DMS 273 (cell line): ENCODE results near the gene INTS6.

Experiments used
- DNase-seq: peaks from one replicate; lab custom pipeline; 2025; ENCODE audit not compliant: unreplicated experiment; lab: John Stamatoyannopoulos, UW

INTS6 gene

DNA sequence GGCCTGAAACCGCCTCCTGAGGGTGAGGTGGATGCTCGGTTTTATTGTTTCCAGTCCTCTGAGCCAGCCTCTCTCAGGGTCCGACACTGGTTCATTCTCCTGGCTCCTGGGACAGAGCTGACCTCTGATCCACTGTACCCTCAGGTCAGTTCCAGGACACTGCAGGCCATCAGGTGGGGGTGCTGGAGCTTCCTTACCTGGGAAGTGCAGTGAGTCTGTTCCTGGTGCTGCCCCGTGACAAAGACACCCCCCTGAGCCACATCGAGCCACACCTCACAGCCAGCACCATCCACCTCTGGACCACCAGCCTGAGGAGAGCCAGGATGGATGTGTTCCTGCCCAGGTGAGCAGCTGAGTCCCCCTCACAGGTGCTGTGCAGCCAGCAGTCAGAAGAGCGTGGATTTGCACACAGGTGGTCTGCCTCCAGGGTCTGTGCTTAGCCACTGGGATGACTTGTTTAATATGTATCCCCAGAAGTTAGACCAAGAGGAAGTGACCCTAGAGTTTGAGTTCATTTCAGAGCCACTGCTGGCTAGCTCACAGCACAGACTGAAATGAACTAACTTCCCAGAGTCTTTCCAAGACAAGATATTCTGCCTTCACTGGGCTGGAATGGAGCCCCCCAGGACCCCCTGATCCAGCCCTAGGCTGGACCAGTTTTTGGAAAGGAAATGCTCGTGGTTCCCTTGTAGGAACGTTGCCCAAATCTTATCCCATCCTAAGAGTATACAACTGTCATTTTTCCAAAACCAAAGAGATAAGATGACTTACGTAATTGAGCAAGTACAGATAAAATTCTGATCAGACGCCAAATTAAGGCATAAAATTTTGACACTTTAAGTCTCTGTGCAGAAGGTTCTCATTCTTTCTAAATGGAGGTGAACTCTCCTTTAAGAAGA lies 104.5 kb downstream of the INTS6 start:
- no peak for DNase-seq

DNA sequence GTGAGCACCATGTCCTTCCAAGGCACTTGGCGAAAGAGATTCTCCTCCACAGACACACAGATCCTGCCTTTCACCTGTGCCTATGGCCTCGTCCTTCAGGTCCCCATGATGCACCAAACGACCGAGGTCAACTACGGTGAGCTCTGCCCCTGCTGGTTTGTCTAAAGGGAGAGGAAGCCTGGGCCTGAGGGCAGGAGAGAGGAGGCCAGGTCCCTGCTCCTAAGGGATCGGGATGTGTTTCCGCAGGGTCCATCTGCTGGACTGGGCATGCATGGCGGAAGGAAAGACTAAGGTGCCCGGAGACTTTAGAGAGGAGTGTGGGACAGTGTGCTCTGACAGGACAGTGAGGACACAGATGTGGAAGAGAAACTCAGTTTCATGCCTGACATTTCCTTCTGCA lies 105.7 kb downstream of the INTS6 start:
- DNase-seq: no peak

DNA sequence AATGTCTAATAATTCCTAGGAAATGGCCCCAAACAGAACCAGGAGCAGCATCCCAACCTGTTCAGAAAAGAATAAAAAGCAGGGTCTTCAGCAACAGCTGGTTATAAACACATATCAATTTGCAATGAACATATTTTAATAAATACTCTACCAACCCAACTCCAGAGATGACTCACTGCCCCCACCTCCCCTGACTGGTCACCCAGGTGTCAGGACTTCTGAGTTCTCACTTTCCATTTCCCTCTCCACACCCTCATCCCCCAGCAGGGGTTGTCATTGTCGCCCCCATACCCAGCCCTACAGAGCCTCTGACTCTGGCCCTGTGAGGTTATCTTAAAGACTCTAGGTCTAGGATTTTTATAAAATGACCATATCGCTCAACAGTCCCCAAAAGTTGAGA lies 106.4 kb downstream of the INTS6 start:
- DNase-seq: no peak

DNA sequence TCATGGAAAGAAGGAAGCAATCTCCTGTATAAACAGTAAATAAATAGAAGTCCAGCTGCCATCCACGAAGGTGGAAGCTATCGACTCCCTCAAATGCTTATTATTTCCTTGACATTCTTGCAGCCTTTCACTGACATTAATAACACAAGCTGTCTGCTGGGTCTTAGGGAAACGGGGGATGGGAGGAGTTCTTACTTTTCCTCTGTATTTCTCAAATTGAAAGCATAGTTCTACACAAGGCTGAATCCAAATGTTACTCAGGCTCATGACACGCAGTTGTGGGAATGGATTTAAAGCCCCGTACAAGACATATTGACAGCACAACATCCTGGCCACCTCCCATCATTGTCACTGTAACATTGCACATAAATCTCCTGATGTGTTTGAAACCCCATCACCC lies 109.4 kb downstream of the INTS6 start:
- no peak for DNase-seq

DNA sequence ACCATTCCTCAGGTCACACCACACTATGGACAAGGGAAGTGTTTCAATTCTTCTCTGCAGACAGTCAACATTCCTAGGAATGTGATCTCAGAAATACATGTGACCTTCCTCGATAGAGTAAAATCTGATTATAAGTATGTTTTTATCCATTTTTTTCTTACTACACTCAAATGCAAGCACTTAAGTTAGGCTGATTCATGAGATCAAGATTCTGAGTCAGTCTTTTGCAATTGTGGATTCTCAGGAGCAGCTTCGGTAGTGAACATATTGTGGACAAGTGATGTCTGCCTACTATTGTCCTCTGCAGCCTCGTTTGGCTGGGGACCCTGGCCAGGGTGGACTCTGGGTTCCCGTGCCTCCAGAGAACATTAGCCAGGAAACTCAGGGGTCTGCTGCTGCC lies 110.1 kb downstream of the INTS6 start:
- DNase-seq: no peak

DNA sequence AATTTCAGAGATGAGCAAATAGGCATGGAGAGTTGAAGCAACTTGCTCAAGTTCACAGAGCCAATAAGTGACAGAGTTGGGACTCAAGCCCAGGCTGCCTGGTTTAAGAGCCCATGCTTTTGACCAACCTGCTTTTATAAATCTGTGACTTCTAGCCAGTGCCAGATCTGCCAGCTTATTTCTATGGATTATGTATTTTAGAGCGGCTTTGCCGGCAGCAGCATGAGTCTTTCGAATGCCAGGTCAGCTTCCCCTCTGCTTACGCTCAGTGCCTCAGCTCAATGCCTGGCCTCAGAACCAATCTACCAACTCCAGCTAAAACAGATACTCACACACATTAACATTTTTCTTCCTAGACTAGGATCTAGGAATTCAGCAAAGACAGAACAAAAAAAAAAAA lies 111.0 kb downstream of the INTS6 start:
- no peak for DNase-seq

DNA sequence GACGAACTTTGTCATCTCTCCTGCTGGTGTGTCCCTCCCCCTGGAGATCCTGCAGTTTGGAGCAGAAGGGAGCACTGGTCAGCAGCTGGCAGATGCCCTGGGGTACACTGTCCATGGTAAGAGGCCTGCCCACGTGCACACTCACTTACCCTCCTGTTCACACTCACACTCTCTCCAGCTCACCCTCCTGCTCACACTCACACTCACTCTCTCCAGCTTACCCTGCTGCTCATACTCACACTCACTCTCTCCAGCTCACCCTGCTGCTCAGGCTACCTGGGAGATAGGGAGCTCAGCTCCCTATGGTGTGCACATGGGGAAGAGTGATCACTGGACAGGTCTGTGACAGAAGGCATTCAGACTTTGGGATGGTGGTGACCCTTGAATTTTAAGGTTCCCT lies 111.6 kb downstream of the INTS6 start:
- no peak for DNase-seq

DNA sequence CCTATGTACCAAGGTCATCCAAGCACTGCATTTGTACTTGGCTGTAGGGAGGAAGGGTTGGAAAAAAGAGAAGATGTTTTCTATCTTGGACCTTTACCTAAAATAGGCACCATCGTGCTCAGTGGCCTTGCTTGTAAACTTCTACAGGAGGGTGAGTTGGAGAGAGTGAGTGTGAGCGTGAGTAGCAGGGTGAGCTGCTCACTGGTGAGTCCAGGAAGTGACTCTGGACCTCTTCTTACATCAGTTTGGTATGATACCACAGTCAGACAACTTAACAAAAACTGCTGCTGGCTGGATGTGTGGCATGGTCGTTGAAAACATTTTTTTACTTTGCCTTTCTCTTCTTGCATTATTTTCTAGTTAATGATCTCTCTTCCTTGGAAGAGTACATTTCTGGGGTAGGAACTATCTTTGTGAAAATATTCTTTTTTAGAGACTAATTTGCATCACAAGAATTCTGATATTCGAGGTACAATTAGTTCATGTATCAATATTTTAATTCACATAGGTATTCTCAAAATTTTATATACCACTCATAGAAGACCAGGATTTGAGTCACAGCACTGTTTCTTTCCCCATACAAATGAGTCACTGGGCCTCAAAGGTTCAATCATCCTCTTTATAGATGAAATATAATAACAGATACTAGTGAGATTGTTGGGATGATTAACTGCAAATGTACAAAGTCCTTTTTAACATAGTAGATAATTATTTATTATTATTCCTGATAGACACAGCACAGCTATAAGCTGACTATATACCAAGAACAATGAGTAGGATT lies 112.7 kb downstream of the INTS6 start:
- DNase-seq: no peak

DNA sequence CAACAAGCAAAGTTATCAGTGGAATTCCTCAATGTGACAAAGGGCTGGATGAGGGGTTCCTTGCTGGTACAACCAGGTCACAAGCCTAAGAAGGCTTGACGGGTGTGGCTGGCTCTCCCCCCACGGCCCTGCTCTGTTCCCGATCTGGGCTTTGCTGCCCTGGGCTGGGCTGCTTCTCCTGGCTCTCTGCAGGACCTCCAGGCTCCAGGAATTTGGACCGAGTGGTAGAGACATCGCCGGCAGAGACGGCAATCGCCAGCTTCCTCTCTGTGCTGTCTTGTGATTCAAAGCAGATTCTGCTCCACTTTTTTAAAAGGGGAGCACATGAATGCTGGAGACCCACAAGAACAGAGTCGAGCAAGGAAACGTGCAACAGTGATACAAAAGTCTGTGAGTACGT lies 113.5 kb downstream of the INTS6 start, which contains the start of gene SERPINE3:
Gene SERPINE3, plus strand, starts transcription at position 338 of the 400 bp plus-strand sequence. CDS start 1,401 bp downstream, outside the sequence.
- no peak for DNase-seq

DNA sequence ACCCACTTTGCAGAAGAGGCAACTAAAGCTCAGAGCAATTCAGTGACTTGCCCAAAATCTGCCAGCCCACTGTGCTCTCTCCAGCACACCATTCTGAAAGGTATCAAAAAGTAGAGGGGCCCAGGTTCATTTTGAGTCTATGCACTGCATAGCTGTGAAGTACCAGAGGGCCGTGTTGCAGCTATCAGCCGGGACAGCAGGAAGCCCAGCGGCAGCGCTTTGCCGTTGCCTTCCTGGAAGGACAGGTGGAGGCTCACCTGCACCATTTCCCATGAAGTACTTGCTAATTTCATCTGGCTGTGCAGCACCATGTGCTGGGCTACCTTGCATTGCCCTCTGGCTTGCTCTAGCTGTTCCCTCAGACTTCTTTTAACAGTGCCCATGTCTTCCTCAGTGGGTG lies 116.1 kb downstream of the INTS6 start:
- no peak for DNase-seq

DNA sequence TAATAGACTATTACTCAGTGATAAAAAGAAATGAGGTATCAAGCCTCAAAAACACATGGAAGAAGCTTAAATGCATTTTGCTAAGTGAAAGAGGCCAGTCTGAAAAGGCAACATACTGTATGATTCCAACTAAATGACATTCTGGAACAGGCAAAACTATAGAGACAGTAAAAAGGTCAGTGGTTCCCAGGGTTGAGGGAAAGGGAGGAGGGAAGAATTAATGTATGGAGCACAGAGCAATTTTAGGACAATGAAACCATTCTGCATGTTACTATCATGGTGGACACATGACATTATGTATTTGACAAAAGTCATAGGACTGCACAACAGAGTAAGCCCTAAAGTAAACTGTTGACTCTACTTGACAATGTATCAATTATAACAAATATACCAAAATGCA lies 119.0 kb downstream of the INTS6 start:
- DNase-seq: no peak

DNA sequence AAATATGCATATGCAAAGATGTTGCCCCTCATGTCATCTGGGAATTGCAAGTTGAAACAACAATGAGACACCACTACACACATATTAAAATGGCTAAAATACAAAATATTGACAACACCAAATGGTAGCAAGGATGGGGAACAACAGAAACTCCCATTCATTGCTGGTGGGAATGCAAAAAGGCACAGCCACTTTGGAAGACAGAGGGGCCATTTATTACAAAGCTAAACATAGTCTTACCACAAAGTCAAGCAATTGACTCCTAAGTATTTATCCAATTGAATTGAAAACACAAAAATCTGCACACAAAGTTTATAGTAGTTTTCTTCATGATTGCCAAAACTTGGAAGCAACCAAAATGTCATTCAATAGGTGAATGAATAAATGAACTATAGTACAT lies 119.4 kb downstream of the INTS6 start:
- no peak for DNase-seq

DNA sequence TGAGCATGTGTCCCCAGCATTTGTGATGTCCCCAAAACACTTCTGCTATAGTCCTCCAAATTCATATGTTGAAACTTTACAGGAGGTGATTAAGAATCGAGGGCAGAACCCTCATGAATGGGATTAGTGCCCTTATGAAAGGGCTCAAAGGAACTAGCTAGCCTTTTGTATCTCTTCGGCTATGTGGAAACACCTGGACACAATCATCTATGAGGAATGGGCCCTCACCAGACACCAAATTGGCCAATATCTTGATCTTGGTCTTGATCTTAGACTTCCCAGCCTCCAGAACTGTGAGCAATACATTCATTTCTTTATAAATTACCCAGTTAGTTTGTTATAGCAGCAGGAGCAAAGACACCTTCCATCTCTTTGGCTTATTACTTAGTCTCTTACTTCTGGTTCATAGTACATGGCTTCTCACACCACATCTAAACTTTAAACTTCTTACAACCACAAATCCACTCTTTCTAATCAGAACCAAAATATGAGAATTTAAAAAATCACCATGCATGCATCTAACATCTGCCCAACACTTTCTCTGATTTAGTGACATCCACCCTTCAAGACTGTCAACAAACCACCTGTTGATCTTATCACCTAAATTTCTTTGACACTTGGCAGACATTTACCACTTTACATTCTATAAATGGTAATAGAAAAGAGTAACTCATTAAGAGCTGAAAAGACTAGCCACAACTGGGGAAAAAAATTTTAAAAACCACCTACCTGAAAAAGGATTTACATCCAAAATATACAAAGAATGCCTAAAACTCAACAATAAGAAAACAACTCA lies 120.1 kb downstream of the INTS6 start:
- no peak for DNase-seq

DNA sequence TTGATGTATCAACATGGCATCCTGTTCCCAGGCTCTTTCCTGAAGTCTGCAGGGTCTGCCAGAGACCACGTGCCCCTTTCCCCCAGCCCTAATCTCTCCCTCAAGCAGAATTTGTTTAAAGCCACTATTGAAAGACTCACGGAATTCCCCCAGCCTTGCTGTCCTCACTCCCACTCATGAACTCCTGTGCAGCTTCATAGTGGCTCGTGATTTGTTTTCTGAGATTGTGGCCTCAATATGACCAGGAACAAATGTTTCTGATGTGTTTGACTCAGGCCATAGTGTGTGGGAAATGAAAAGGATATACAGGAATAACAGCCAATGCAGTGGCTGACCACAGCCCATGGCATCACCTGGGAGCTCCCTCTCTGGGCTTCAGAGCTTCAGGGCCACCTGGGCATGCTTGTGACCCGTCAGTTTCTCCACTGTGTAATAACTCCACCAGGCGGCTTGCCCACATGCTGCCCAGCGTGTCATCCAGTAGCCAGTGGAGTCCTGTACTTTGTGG lies 121.4 kb downstream of the INTS6 start:
- no peak for DNase-seq

DNA sequence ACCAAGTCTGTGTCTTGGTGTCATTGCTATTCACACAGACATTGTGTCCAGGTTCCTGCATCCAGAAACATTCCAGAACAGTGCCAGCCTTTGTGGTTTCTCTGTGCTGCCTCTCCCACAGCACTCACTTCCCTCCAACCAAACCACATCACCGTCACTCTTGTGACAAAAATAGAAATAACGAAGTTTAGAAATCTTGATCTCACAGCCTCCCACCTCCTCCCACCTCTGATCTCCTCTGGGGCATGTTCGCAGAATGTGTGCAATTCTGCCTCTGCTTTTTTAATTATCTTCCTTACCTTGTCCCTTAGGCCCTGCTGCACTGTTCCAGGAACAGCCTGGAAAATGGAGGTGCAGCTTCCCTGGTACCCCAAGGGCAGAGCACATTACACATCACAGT lies 122.0 kb downstream of the INTS6 start:
- no peak for DNase-seq

DNA sequence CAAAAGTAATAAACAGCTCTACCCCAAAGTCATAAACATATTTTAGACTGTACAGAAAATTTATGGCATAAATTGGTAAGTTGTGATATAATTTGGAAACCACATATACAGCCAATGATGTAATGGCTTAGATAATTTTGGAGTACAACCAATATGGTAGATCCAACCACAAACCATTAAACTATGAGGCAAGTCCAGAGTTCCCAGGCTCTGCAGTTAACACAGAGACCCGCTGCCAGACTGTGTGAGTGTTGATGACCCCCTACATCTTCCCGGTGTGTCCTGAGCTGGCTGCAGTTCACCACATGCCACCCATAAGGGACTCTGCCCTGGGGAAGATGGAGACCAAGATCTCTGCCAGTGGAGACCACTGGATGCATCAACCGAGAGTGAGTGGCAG lies 123.2 kb downstream of the INTS6 start:
- no peak for DNase-seq

DNA sequence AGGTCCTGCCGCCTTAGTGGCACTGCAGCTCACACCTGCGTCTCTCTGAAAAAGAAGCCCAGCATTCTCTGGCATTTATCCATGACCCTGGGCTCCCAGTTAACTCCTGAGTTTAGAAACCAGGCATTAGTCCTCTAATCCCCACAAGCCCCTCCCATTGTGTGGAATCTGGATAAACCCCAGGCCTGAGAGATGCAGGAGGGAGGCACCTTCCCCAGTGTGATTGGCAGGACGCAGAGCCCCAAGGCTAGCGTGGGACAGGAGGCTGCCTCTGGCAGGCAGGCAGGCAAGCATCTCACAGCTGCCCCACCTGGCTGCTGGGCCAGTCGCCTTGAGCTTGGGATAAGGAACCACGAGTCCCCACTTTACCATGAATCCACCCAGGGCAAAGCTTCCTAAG lies 124.3 kb downstream of the INTS6 start:
- no peak for DNase-seq

DNA sequence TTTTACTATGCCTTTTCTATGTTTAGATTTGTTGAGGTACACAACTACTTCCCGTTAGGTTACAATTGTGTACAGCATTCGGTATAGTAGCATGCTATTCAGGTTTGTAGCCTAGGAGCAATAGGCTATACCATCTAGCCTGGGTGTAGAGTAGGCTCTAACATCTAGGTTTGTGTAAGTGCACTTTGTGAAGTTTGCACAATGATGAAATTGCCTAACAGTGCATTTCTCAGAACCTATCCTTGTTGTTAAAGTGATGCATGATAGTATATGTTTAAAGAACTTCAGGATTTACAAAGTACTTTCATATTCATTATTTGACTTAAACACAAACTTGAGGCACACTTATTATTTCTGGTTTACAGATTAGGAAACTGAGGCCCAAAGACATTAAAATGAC lies 124.9 kb downstream of the INTS6 start:
- DNase-seq: no peak

DNA sequence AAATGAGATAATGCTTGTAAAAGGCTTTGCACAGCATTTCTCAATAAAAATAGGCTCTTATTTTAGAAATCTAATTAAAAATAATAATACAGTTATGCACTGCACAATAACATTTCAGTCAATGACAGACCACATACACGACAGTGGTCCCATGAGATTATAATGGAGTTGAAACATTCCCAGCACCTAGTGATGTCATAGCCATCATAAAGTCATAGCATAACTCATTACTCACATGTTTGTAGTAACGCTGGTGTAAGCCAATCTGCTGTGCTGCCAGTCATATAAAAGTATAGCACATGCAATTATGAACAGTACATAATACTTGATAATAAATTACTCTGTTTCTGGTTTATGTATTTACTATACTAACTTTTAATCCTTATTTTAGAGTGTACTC lies 126.1 kb downstream of the INTS6 start:
- DNase-seq: no peak

DNA sequence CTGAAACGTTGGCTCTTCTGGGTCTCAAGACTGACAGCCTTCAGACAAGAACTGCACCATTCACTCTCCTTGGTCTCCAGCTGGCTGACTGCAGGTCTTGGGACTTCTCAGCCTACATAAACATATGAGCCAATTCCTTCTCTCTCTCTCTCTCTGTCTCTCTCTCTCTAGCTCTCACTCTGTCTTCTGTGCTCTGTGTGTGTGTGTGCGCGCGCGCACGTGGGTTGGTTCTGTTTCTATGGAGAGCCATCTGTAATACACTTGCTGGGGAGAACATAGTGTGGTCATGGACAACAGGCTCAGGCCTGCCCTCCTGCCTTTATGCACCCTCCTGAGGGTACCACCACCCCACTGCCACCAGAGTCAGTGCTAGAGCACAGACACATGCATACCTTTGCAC lies 127.0 kb downstream of the INTS6 start:
- DNase-seq: no peak

DNA sequence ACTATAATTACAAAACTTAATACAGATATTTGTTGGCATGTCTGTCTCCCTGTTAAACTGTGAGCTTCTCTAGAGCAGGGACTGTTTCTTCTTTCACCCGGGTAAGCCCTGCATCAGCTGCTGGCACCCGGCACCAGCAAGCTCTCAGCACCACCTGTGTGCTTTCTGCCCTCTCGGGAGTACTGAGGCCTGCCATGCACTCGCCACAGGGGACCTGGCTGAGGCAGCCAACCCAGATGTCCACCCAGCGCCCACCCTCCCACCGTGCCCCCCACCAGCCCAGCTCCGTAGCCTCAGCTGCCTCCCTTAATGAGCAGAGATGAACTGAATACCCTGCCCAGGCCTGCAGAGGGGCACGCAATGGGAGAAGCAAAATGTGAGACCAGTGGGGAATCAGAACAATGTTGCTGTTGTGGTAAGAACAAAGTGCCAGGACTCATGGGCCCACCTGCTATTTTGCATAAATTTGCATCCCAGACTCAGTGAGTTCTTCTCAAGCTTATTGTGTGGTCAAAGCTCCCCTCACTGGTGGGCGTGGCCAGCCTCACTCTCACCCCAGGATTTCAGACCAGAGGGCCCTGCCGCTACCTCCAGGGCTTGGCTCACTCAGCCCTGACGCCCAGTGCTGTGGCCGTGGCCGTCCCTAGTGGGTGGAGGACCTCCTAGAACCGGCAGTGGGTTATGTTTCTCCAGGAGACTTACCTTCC lies 128.0 kb downstream of the INTS6 start:
- DNase-seq: no peak
